ENCODE data around the gene VPS37C.

DNA sequence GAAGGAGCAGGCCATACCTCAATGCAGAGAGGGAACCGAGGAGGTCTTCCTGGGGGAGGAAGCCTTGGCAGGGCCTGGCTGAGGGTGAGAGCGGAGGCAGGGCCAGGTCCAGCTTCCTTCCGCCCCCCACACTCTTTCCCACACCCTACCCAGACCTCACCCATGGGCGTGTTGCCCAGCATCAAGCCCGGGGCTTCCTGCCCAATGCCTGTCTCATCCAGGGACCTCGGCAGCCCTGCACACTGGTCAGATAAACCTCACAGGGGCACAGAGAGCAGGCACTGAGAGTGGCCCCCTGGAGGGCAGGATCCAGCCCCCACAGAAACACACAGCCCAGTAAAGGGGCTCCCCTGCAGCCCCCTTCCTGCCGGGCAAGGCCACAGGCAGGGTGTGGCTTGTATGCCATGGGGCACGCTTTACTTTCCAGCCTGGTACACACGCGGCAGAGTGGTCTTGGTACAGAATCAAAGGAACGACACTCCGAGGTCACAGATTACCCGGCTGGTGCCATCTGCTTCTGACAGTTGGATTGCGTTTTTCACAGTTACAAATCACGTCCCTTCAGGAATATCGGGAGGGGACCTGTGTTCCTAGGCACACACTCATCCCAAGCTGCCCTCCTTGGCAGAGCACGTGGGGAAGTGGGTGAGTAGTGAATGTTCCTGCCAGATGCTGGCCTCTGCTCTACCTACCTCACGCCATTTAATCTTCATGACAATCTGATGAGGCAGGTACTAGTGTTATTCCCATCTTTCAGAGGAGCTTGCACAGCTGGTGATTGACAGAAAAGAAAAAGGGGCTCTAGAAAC is 79.0 kb downstream of the VPS37C start:
- TF ChIP-seq, protein P1, sequence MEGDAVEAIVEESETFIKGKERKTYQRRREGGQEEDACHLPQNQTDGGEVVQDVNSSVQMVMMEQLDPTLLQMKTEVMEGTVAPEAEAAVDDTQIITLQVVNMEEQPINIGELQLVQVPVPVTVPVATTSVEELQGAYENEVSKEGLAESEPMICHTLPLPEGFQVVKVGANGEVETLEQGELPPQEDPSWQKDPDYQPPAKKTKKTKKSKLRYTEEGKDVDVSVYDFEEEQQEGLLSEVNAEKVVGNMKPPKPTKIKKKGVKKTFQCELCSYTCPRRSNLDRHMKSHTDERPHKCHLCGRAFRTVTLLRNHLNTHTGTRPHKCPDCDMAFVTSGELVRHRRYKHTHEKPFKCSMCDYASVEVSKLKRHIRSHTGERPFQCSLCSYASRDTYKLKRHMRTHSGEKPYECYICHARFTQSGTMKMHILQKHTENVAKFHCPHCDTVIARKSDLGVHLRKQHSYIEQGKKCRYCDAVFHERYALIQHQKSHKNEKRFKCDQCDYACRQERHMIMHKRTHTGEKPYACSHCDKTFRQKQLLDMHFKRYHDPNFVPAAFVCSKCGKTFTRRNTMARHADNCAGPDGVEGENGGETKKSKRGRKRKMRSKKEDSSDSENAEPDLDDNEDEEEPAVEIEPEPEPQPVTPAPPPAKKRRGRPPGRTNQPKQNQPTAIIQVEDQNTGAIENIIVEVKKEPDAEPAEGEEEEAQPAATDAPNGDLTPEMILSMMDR (IDR thresholded peaks at IDR 0.05) = no peak
- no peak for TF ChIP-seq POLR2AphosphoS5 (IDR thresholded peaks at IDR 0.05; ENCODE audit: low read depth, low read length)
- TF ChIP-seq TCF7L2 (IDR thresholded peaks at IDR 0.05; ENCODE audit: low read depth, low read length) = no peak
- TF ChIP-seq SIN3A (IDR thresholded peaks at IDR 0.05; ENCODE audit: borderline replicate concordance, insufficient read depth, low read depth, low read length) = no peak
- TF ChIP-seq, protein P2, sequence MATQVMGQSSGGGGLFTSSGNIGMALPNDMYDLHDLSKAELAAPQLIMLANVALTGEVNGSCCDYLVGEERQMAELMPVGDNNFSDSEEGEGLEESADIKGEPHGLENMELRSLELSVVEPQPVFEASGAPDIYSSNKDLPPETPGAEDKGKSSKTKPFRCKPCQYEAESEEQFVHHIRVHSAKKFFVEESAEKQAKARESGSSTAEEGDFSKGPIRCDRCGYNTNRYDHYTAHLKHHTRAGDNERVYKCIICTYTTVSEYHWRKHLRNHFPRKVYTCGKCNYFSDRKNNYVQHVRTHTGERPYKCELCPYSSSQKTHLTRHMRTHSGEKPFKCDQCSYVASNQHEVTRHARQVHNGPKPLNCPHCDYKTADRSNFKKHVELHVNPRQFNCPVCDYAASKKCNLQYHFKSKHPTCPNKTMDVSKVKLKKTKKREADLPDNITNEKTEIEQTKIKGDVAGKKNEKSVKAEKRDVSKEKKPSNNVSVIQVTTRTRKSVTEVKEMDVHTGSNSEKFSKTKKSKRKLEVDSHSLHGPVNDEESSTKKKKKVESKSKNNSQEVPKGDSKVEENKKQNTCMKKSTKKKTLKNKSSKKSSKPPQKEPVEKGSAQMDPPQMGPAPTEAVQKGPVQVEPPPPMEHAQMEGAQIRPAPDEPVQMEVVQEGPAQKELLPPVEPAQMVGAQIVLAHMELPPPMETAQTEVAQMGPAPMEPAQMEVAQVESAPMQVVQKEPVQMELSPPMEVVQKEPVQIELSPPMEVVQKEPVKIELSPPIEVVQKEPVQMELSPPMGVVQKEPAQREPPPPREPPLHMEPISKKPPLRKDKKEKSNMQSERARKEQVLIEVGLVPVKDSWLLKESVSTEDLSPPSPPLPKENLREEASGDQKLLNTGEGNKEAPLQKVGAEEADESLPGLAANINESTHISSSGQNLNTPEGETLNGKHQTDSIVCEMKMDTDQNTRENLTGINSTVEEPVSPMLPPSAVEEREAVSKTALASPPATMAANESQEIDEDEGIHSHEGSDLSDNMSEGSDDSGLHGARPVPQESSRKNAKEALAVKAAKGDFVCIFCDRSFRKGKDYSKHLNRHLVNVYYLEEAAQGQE (IDR thresholded peaks at IDR 0.05; ENCODE audit: insufficient read depth in 1 of 2, low read depth in 2 of 2, low read length in 1 of 2) = no peak
